ENCODE results near the gene SLC16A5.

DNA sequence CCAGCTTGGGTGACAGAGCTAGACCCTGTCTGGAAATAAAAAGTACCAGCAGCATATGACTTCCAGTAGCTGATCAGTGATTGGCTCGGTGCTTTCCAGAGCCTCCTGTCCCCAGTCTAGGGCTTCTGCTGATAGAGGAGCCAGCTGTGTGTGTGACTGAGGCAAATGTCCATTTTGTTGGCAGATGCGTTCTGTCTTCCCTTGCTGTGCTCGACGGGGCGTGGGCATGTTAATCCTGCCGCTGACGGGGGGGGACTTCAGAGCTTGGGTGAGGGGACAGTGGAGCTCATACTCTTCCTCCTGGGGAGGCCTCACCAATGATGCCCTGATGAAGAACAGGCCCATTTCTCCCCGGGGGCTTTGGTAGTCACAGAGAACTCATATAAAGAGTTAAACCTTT lies 26.1 kb upstream of the SLC16A5 start:
- TF ChIP-seq, protein P1, sequence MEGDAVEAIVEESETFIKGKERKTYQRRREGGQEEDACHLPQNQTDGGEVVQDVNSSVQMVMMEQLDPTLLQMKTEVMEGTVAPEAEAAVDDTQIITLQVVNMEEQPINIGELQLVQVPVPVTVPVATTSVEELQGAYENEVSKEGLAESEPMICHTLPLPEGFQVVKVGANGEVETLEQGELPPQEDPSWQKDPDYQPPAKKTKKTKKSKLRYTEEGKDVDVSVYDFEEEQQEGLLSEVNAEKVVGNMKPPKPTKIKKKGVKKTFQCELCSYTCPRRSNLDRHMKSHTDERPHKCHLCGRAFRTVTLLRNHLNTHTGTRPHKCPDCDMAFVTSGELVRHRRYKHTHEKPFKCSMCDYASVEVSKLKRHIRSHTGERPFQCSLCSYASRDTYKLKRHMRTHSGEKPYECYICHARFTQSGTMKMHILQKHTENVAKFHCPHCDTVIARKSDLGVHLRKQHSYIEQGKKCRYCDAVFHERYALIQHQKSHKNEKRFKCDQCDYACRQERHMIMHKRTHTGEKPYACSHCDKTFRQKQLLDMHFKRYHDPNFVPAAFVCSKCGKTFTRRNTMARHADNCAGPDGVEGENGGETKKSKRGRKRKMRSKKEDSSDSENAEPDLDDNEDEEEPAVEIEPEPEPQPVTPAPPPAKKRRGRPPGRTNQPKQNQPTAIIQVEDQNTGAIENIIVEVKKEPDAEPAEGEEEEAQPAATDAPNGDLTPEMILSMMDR (conservative IDR thresholded peaks at IDR 0.05; ENCODE audit: low read depth, low read length): no peak
- TF ChIP-seq EZH2 (IDR thresholded peaks at IDR 0.05; ENCODE audit: low read length, unreplicated experiment) (no peak), EZH2phosphoT487 (IDR thresholded peaks at IDR 0.05; ENCODE audit: borderline replicate concordance, low read length) (no peak)
